HCT116 (cell line): ENCODE results near the gene ZNF32. TPM values are rescaled to one million over a fixed set of nuclear protein-coding genes. Genes with fewer than 3 reads are reported as not detected.
"Not testable (repeated sequence)": the region's sequence is repeated elsewhere in the genome, so short reads cannot be mapped to it uniquely, and the experiment has no call there.

Experiments used
- ATAC-seq: fragments of 200-7000 bp; cut with Tn5 transposase; 2 replicates; pipeline ENCODE4 v1.9.1; 2020; ENCODE audit warnings: mild to moderate bottlenecking, moderate library complexity
- BruUV-seq: library from RNA; stranded (reverse); fragments of 400-500 nt; replicated peaks from 2 replicates; lab custom pipeline; 2021; lab: Mats Ljungman, UMichigan
- CTCF ChIA-PET: fragments of 300-600 bp; sonication (Branson Sonifier 250); formaldehyde crosslinking; loops from one replicate; lab custom pipeline; 2021; ENCODE audit warnings: antibody characterized with exemption; lab: Charles Lee
- POLR2A ChIA-PET: fragments of 300-600, 350-600 bp; sonication (Branson Sonifier 250); formaldehyde crosslinking; loops from one replicate; lab custom pipeline; 2021; ENCODE audit warnings: antibody characterized with exemption; lab: Charles Lee
- RAD21 ChIA-PET, 2 experiments: fragments of 300-600 bp; sonication (Branson Sonifier 250); formaldehyde crosslinking; loops; one replicate each; lab custom pipeline; 2023; ENCODE audit warnings: low total read pairs in 2 of 2; ENCODE audit not compliant: uncharacterized antibody in 2 of 2, unreplicated experiment in 2 of 2, low non-redundant PET in 1 of 2; lab: Charles Lee
- DNase-seq: peaks from one replicate; pipeline ENCODE4 v3.0.0-alpha.2; 2010; ENCODE audit warnings: low read depth, low spot score
- H2AFZ ChIP-seq: fragments of 200-600 bp; shearing (Covaris generic), sonication (generic); 2 replicates; pipeline ENCODE4 v1.6.1; 2017; ENCODE audit warnings: low read depth, mixed run types, mixed read lengths, antibody characterized with exemption, low read length; ENCODE audit not compliant: poor library complexity, severe bottlenecking
- H3K27ac ChIP-seq: 2 replicates; pipeline ENCODE4 v1.5.1; 2012; ENCODE audit warnings: low read depth, low read length
- H3K27me3 ChIP-seq: fragments of 200-600 bp; sonication (generic); 2 replicates; pipeline ENCODE4 v1.6.1; 2016; ENCODE audit warnings: mixed run types, low read length, mixed read lengths; ENCODE audit not compliant: insufficient read depth
- H3K36me3 ChIP-seq, 2 experiments: fragments of 200-500 bp in 1 of 2; fragments of 200-600 bp in 1 of 2; sonication (Bioruptor generic) in 1 of 2; sonication (generic) in 1 of 2; 2 replicates each; pipeline versions ENCODE4 v1.5.1 to v1.6.1; 2014 to 2016; ENCODE audit warnings: low read length in 2 of 2, inconsistent platforms in 1 of 2, mixed read lengths in 1 of 2, mixed run types in 1 of 2; ENCODE audit not compliant: insufficient read depth in 2 of 2, control insufficient read depth in 1 of 2
- H3K4me1 ChIP-seq, 2 experiments: fragments of 200-600 bp in 1 of 2; sonication (generic) in 1 of 2; 2 replicates each; pipeline versions ENCODE4 v1.5.1 to v1.6.1; 2012 to 2017; ENCODE audit warnings: low read length in 2 of 2, inconsistent platforms in 1 of 2, mild to moderate bottlenecking in 1 of 2, mixed read lengths in 1 of 2, mixed run types in 1 of 2, moderate library complexity in 1 of 2; ENCODE audit not compliant: insufficient read depth in 2 of 2, control insufficient read depth in 1 of 2
- H3K4me2 ChIP-seq: fragments of 200-600 bp; sonication (generic); 2 replicates; pipeline ENCODE4 v1.6.1; 2017; ENCODE audit warnings: mixed run types, low read length, mixed read lengths
- H3K4me3 ChIP-seq, 2 experiments: fragments of 200-600 bp in 1 of 2; sonication (generic) in 1 of 2; replicated peaks in 1 of 2; 2 replicates each; pipeline ENCODE4 v1.5.1; 2011 to 2016; ENCODE audit warnings: low read length in 2 of 2, control low read depth in 1 of 2, low read depth in 1 of 2, mild to moderate bottlenecking in 1 of 2, mixed read lengths in 1 of 2, mixed run types in 1 of 2
- H3K79me2 ChIP-seq: fragments of 200-600 bp; sonication (generic); 2 replicates; pipeline ENCODE4 v1.6.1; 2017; ENCODE audit warnings: mild to moderate bottlenecking, mixed run types, low read length, moderate library complexity, mixed read lengths; ENCODE audit not compliant: insufficient read depth
- H3K9ac ChIP-seq: fragments of 200-600 bp; sonication (generic); 2 replicates; pipeline ENCODE4 v1.6.1; 2016; ENCODE audit warnings: low read length, mixed read lengths
- H3K9me2 ChIP-seq: fragments of 200-600 bp; sonication (generic), shearing (Covaris generic); 2 replicates; pipeline ENCODE4 v1.6.1; 2017; ENCODE audit warnings: mixed run types, mild to moderate bottlenecking, moderate library complexity; ENCODE audit not compliant: insufficient read depth
- H3K9me3 ChIP-seq, 2 experiments: fragments of 200-500 bp in 1 of 2; fragments of 200-600 bp in 1 of 2; sonication (Bioruptor generic) in 1 of 2; sonication (generic) in 1 of 2; 2 replicates each; pipeline ENCODE4 v1.6.1; 2014 to 2017; ENCODE audit warnings: low read length in 2 of 2, mixed read lengths in 2 of 2, inconsistent platforms in 1 of 2, low read depth in 1 of 2, mild to moderate bottlenecking in 1 of 2, mixed run types in 1 of 2, moderate library complexity in 1 of 2; ENCODE audit not compliant: control insufficient read depth in 1 of 2, insufficient read depth in 1 of 2
- H4K20me1 ChIP-seq: fragments of 200-600 bp; sonication (generic), shearing (Covaris generic); 2 replicates; pipeline ENCODE4 v1.6.1; 2017; ENCODE audit warnings: mixed run types, mild to moderate bottlenecking, moderate library complexity; ENCODE audit not compliant: insufficient read depth
- CBX3 ChIP-seq: IDR thresholded peaks from 2 replicates; pipeline ENCODE4 v1.6.1; 2012; ENCODE audit warnings: low read depth
- CEBPB ChIP-seq: IDR thresholded peaks from 2 replicates; pipeline ENCODE4 v1.6.1; 2012; ENCODE audit warnings: low read depth
- POLR2A ChIP-seq: IDR thresholded peaks from 2 replicates; pipeline ENCODE4 v1.7.0; 2011; ENCODE audit warnings: borderline replicate concordance; ENCODE audit not compliant: insufficient read depth, insufficient read length; ENCODE audit errors: extremely low read depth
- POLR2AphosphoS5 ChIP-seq: IDR thresholded peaks from 2 replicates; pipeline ENCODE4 v1.6.1; 2011; ENCODE audit warnings: mild to moderate bottlenecking, low read depth, low read length, moderate library complexity
- REST ChIP-seq: IDR thresholded peaks from 2 replicates; pipeline ENCODE4 v1.6.1; 2012; ENCODE audit warnings: low read depth
- ZBTB33 ChIP-seq: IDR thresholded peaks from 2 replicates; pipeline ENCODE4 v1.6.1; 2011; ENCODE audit warnings: mild to moderate bottlenecking, low read length, moderate library complexity; ENCODE audit not compliant: insufficient replicate concordance; ENCODE audit errors: extremely low read depth
- ZNF274 ChIP-seq: fragments of 200-500 bp; sonication (Bioruptor generic); IDR thresholded peaks from 2 replicates; pipeline ENCODE4 v1.6.1; 2014; ENCODE audit warnings: mild to moderate bottlenecking, low read depth, low read length, inconsistent platforms
- intact Hi-C: fragments of 100-400 bp; cut with micrococcal nuclease; formaldehyde crosslinking; loops from 2 replicates; pipeline ENCODE4 v1.10.0; 2022
- total RNA-seq: library from RNA; stranded (reverse); gene quantifications from one replicate; pipeline ENCODE4 v1.2.1, GENCODE V29; 2021; ENCODE audit not compliant: unreplicated experiment

Gene ZNF32
- total RNA-seq, 1 experiment from 2014 or later: 10.3 TPM

- intact Hi-C loops: no loop called here
- Histone ChIP-seq H3K27me3 (no peaks in the 10 kb centered on the region), H3K9ac (no peak overlapping the region), H3K9me3 (peaks cover 9 to 25% of the 10 kb centered on the region in 2 experiments; a peak in 2 of 4 replicates), H2AFZ (no peak overlapping the region), H3K9me2 (no peaks in the 10 kb centered on the region), H3K4me2 (no peak overlapping the region), H3K36me3 (no peaks in the 10 kb centered on the region), H3K4me3 (no peak overlapping the region), H3K79me2 (no peaks in the 10 kb centered on the region), H3K4me1 (no peaks in the 10 kb centered on the region), H3K27ac (no peak overlapping the region), H4K20me1 (no peaks in the 10 kb centered on the region)
- ATAC-seq: no peak
- no TSS peak for BruUV-seq
- TF ChIP-seq CBX3 (no peak), ZNF274 (no peak), CEBPB (no peak), REST (no peak), POLR2A (no peak), ZBTB33 (no peak), POLR2AphosphoS5 (no peak)
- ChIA-PET POLR2A (no interaction called here), CTCF (no interaction called here), RAD21 (no interaction called here)
- DNase-seq: no peak
These were observed 8.1 kb downstream of the ZNF32 start for GRCh38 chr10:43640603-43641002.

GRCh38 chr10:43635816-43636215 is 12.9 kb downstream of the ZNF32 start:
- H3K9ac ChIP-seq, CTCF ChIA-PET, H3K36me3 ChIP-seq, DNase-seq, H3K9me3 ChIP-seq, RAD21 ChIA-PET, BruUV-seq, H3K4me1 ChIP-seq, H3K9me2 ChIP-seq, H4K20me1 ChIP-seq, H3K27me3 ChIP-seq, H3K4me2 ChIP-seq, POLR2A ChIA-PET, H3K4me3 ChIP-seq, intact Hi-C loops, H2AFZ ChIP-seq, H3K27ac ChIP-seq, H3K79me2 ChIP-seq, ATAC-seq: not testable (repeated sequence)
